ENCODE results near the gene ARL11.

The ARL11 gene

GRCh38 chr13:49627831-49628652, at the start of gene ARL11:
Gene ARL11, plus strand, starts transcription at chr13:49628507. Its CDS starts 1,941 bp downstream, at chr13:49630448.
- TF ChIP-seq CTCF (IDR thresholded peaks at IDR 0.05; ENCODE audit: control insufficient read depth, insufficient read depth, low read depth, low read length, missing control alignments) = no peak
- H3K4me3 ChIP-seq (ENCODE audit: control insufficient read depth, low read depth, low read length) = no peak within 1 kb of the TSS
- no peak for DNase-seq (ENCODE audit: low read depth)

- H3K4me3 ChIP-seq (ENCODE audit: control insufficient read depth, low read depth, low read length) = no peak overlapping the region
- DNase-seq (ENCODE audit: low read depth) = no peak
- TF ChIP-seq CTCF (IDR thresholded peaks at IDR 0.05; ENCODE audit: control insufficient read depth, insufficient read depth, low read depth, low read length, missing control alignments) = no peak
Measured at GRCh38 chr13:49579501-49579900, 48.8 kb upstream of the ARL11 start.

GRCh38 chr13:49580980-49581680, 47.2 kb upstream of the ARL11 start:
- TF ChIP-seq CTCF (IDR thresholded peaks at IDR 0.05; ENCODE audit: control insufficient read depth, insufficient read depth, low read depth, low read length, missing control alignments) = no peak
- DNase-seq (ENCODE audit: low read depth) = no peak

GRCh38 chr13:49584771-49585182, 43.5 kb upstream of the ARL11 start:
- no peak for TF ChIP-seq CTCF (IDR thresholded peaks at IDR 0.05; ENCODE audit: control insufficient read depth, insufficient read depth, low read depth, low read length, missing control alignments)
- DNase-seq (ENCODE audit: low read depth) = no peak
- H3K4me3 ChIP-seq (ENCODE audit: control insufficient read depth, low read depth, low read length) = peak overlapping the region; percentile 73

More at GRCh38 chr13:49580980-49581680, 47.2 kb upstream of the ARL11 start:
- H3K4me3 ChIP-seq (ENCODE audit: control insufficient read depth, low read depth, low read length) = no peak overlapping the region

GRCh38 chr13:49585220-49586157, 42.8 kb upstream of the ARL11 start, which contains the start of gene RCBTB1:
Gene RCBTB1, minus strand, starts transcription at chr13:49585558. Its CDS starts 18,279 bp downstream, at chr13:49567279.
- TF ChIP-seq CTCF (IDR thresholded peaks at IDR 0.05; ENCODE audit: control insufficient read depth, insufficient read depth, low read depth, low read length, missing control alignments) = no peak
- DNase-seq (ENCODE audit: low read depth) = no peak
- peak within 1 kb of the TSS; percentile 73 for H3K4me3 ChIP-seq (ENCODE audit: control insufficient read depth, low read depth, low read length)

GRCh38 chr13:49586717-49587116, 41.6 kb upstream of the ARL11 start:
- H3K4me3 ChIP-seq (ENCODE audit: control insufficient read depth, low read depth, low read length) = no peak overlapping the region
- TF ChIP-seq CTCF (IDR thresholded peaks at IDR 0.05; ENCODE audit: control insufficient read depth, insufficient read depth, low read depth, low read length, missing control alignments) = no peak
- no peak for DNase-seq (ENCODE audit: low read depth)
